ENCODE measurements around the gene ANO4. TPM values are rescaled to one million over a fixed set of nuclear protein-coding genes. Genes with fewer than 3 reads are reported as not detected.

The ANO4 gene
- total RNA-seq, 4 donors from 2014 or later: 0.56 to 2.4 (median 1.1) TPM

GRCh38 chr12:100800723-100801122, 6.1 kb downstream of the ANO4 start:
- no peak for DNase-seq (ENCODE audit: low spot score)
- TF ChIP-seq CTCF (IDR thresholded peaks at IDR 0.05): no peak
- ATAC-seq (ENCODE audit: low FRiP score): no peak

- no peak for DNase-seq (ENCODE audit: low spot score)
- ATAC-seq (ENCODE audit: low FRiP score): no peak
- no peak for TF ChIP-seq CTCF (IDR thresholded peaks at IDR 0.05)
These were observed 6.7 kb downstream of the ANO4 start for GRCh38 chr12:100801320-100801719.

GRCh38 chr12:100808777-100809176, 14.2 kb downstream of the ANO4 start:
- no peak for ATAC-seq (ENCODE audit: low FRiP score)
- no peak for TF ChIP-seq CTCF (IDR thresholded peaks at IDR 0.05)
- no peak for DNase-seq (ENCODE audit: low spot score)

GRCh38 chr12:100820314-100820713, 25.7 kb downstream of the ANO4 start:
- ATAC-seq (ENCODE audit: low FRiP score): peak; percentile 90
- TF ChIP-seq CTCF (IDR thresholded peaks at IDR 0.05): no peak
- DNase-seq (ENCODE audit: low spot score): no peak

GRCh38 chr12:100823963-100824362, 29.4 kb downstream of the ANO4 start:
- no peak for TF ChIP-seq CTCF (IDR thresholded peaks at IDR 0.05)
- DNase-seq (ENCODE audit: low spot score) (no peak), ATAC-seq (ENCODE audit: low FRiP score) (no peak)

- DNase-seq (ENCODE audit: low spot score) (no peak), ATAC-seq (ENCODE audit: low FRiP score) (no peak)
- TF ChIP-seq CTCF (IDR thresholded peaks at IDR 0.05): no peak
These were observed 29.9 kb downstream of the ANO4 start for GRCh38 chr12:100824476-100824875.

GRCh38 chr12:100826323-100826722, 31.7 kb downstream of the ANO4 start:
- TF ChIP-seq CTCF (IDR thresholded peaks at IDR 0.05): no peak
- peak; percentile 38 for DNase-seq (ENCODE audit: low spot score)
- no peak for ATAC-seq (ENCODE audit: low FRiP score)
